Measurements from ENCODE around the gene SLC26A3. TPM values are rescaled to one million over a fixed set of nuclear protein-coding genes. Genes with fewer than 3 reads are reported as not detected.

The SLC26A3 gene
- total RNA-seq, 4 donors from 2014 or later: 0.29 to 1.0 (median 0.66) TPM

DNA sequence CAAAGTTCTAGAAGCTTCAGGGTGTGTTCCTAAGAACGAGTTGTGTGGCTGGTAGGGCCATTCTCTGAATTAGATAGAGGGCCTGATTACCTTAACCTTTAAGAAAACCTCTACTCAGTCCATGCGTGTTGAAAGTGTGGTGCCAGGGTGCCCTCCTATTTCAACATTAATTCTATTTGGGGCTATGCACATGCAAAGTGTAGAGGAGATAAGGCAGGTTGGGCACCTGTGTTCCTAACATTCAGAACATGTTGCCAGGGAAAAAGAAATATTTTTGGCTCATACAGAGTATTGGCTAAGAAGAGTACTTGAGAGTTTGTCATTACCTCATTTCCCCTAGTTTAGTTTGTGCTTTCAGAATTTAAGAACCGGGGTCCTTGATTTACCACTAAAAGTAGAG is 20.6 kb downstream of the SLC26A3 start:
- Histone ChIP-seq H3K4me3 (no peak overlapping the region), H3K27ac (no peak overlapping the region), H3K27me3 (no peaks in the 10 kb centered on the region), H3K4me1 (peaks cover 0 to 3% of the 10 kb centered on the region in 2 donors), H3K9me3 (no peaks in the 10 kb centered on the region), H3K36me3 (no peaks in the 10 kb centered on the region)
- DNase-seq: no peak
- intact Hi-C loops (cut with DNase I; ENCODE audit: low total_unique reads): no loop called here
- no peak for TF ChIP-seq POLR2A (IDR thresholded peaks at IDR 0.05)
- TF ChIP-seq, protein P1, sequence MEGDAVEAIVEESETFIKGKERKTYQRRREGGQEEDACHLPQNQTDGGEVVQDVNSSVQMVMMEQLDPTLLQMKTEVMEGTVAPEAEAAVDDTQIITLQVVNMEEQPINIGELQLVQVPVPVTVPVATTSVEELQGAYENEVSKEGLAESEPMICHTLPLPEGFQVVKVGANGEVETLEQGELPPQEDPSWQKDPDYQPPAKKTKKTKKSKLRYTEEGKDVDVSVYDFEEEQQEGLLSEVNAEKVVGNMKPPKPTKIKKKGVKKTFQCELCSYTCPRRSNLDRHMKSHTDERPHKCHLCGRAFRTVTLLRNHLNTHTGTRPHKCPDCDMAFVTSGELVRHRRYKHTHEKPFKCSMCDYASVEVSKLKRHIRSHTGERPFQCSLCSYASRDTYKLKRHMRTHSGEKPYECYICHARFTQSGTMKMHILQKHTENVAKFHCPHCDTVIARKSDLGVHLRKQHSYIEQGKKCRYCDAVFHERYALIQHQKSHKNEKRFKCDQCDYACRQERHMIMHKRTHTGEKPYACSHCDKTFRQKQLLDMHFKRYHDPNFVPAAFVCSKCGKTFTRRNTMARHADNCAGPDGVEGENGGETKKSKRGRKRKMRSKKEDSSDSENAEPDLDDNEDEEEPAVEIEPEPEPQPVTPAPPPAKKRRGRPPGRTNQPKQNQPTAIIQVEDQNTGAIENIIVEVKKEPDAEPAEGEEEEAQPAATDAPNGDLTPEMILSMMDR (IDR thresholded peaks at IDR 0.05): no peak

DNA sequence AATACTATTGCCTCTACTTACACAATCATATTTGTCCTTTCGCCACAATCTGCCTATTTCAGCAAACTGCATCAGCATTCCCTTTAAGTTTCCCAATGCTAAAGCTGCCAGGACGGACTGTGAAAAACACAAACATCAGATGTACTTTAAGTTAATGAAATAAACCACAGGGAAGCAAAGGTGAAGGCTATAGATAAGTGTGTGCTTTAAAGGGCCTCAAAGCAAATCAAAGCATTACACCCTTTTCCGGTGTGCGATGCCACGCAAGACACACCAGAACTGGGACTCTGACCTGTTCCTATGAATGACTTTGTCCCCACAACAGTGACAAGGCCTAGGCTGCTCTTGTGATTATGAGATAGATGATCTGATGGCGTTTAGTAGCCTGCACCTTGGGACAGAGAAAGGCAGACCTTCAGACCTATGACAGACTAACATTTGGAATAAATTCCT is 23.4 kb downstream of the SLC26A3 start:
- H3K27ac ChIP-seq: no peak overlapping the region
- no peaks in the 10 kb centered on the region for H3K4me1 ChIP-seq
- H3K36me3 ChIP-seq: no peaks in the 10 kb centered on the region
- no peaks in the 10 kb centered on the region for H3K27me3 ChIP-seq
- no peak for DNase-seq
- intact Hi-C loops (cut with DNase I; ENCODE audit: low total_unique reads): no loop called here
- no peak for TF ChIP-seq POLR2A (IDR thresholded peaks at IDR 0.05)
- TF ChIP-seq, protein P1 (IDR thresholded peaks at IDR 0.05): no peak
- H3K9me3 ChIP-seq: no peaks in the 10 kb centered on the region
- no peak overlapping the region for H3K4me3 ChIP-seq

DNA sequence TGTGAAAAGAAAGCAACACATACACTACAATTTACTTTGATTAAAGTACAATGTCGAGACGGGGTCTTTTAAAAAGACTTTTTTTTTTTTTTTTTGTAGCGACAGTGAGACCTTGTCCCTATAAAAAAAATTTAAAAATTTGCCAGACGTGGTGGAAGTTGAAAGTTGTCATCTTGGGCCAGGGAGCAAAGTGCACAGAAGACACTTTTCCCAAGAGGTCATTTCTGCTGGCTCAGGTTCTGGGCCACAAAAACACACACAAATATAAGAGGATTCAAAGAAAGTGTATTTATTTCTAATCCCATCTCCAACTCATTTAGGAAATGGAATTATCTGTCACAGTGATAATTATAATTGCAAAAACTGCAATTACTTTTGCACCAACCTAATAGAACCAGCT is 24.7 kb downstream of the SLC26A3 start:
- no peak for TF ChIP-seq POLR2A (IDR thresholded peaks at IDR 0.05)
- TF ChIP-seq, protein P1 (IDR thresholded peaks at IDR 0.05): no peak
- Histone ChIP-seq H3K27me3 (no peaks in the 10 kb centered on the region), H3K36me3 (no peaks in the 10 kb centered on the region), H3K4me3 (no peak overlapping the region), H3K27ac (no peak overlapping the region), H3K4me1 (no peaks in the 10 kb centered on the region), H3K9me3 (no peaks in the 10 kb centered on the region)
- no peak for DNase-seq
- intact Hi-C loops (cut with DNase I; ENCODE audit: low total_unique reads): no loop called here

DNA sequence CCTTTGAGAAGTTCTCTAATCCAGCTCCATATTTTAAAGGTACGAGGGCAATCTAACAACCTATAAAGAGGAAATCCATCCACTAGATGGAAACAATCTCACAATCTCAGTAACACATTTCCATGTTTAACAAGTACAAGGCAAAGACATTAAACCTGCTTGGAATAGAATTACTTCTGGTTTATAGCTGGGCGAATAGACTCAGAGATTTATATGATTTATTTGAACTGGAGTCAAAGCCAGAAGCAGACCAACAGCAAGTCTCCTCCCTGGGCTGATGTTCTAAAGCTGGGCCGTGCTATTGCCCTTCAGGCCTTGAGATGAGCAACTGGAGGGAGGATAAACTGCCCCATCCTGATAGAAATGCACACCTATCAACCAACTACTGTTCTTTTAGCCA is 25.3 kb downstream of the SLC26A3 start:
- H3K4me3 ChIP-seq: no peak overlapping the region
- no peak overlapping the region for H3K27ac ChIP-seq
- H3K36me3 ChIP-seq: no peaks in the 10 kb centered on the region
- H3K9me3 ChIP-seq: no peaks in the 10 kb centered on the region
- no peak for DNase-seq
- no peaks in the 10 kb centered on the region for H3K4me1 ChIP-seq
- intact Hi-C loops (cut with DNase I; ENCODE audit: low total_unique reads): no loop called here
- TF ChIP-seq, protein P1 (IDR thresholded peaks at IDR 0.05): peak in 1 of 4 experiments; percentile 25
- TF ChIP-seq POLR2A (IDR thresholded peaks at IDR 0.05): no peak
- H3K27me3 ChIP-seq: no peaks in the 10 kb centered on the region

DNA sequence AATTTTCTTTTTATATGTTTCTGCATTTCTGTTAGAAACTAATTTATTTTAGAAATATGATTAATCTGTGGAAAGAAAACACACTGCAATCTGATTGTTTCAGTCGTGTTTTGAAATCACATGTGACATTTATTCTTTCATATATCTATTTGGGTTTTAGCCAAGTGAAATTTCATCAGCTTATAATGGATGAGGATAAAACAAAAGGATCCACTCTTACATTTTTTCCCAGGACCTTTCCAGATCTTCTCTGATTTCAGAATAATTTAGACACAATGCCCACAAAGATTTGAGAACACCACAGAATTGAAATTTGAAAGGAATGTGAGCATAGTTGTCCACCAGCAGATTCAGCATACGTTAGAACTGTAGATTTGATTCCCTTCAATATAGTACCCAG is 30.0 kb downstream of the SLC26A3 start:
- DNase-seq: no peak
- H3K4me3 ChIP-seq: no peak overlapping the region
- intact Hi-C loops (cut with DNase I; ENCODE audit: low total_unique reads): no loop called here
- no peaks in the 10 kb centered on the region for H3K4me1 ChIP-seq
- no peaks in the 10 kb centered on the region for H3K27me3 ChIP-seq
- no peaks in the 10 kb centered on the region for H3K9me3 ChIP-seq
- no peak overlapping the region for H3K27ac ChIP-seq
- H3K36me3 ChIP-seq: no peaks in the 10 kb centered on the region
- TF ChIP-seq, protein P1 (IDR thresholded peaks at IDR 0.05): no peak
- no peak for TF ChIP-seq POLR2A (IDR thresholded peaks at IDR 0.05)

All from uterus (tissue), 4 donors.